ENCODE data around the gene SEC14L2.

SEC14L2 gene

DNA sequence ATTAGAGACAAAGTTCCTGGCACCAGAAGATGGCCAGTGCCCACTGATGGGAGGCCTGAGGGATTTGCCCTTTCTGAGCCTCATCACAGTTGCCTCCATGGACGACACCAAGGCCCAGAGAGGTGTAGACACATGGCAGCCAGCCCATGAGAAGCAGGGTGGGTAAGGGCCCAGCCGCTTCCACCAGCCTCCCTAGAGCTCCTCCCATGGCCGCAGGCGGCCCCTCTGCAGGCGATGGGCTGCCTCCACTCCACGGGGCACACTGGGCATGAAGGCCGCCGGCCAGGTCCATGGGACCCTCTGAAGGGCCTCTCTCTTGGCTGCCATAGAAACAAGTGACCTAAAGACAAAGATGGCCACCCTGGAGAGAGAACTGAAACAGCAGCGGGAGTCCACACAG is 25.5 kb upstream of the SEC14L2 start:
- H3K9me2 ChIP-seq (ENCODE audit: low read depth, low read length), result no peaks in the 10 kb centered on the region
- H3K4me2 ChIP-seq (ENCODE audit: low read length), result no peak overlapping the region
- H3K36me3 ChIP-seq (ENCODE audit: insufficient read depth, low read length), result no peaks in the 10 kb centered on the region
- no peaks in the 10 kb centered on the region for H3K79me2 ChIP-seq (ENCODE audit: insufficient read depth, low read length)
- no peak overlapping the region for H3K4me3 ChIP-seq (ENCODE audit: low read depth, low read length, poor library complexity, severe bottlenecking)
- H3K9me3 ChIP-seq (ENCODE audit: low read length), result no peaks in the 10 kb centered on the region
- peaks cover 4% of the 10 kb centered on the region; the same call in 1 of the 2 replicates for H3K27me3 ChIP-seq (ENCODE audit: insufficient read depth, low read length)
- H3K27ac ChIP-seq (ENCODE audit: low read depth, low read length, poor library complexity, severe bottlenecking), result no peak overlapping the region
- H3K4me1 ChIP-seq (ENCODE audit: insufficient read depth, low read length, severe bottlenecking), result no peaks in the 10 kb centered on the region
- TF ChIP-seq EZH2 (IDR thresholded peaks at IDR 0.05; ENCODE audit: borderline replicate concordance, low read length), result no peak
- TF ChIP-seq, protein P1, sequence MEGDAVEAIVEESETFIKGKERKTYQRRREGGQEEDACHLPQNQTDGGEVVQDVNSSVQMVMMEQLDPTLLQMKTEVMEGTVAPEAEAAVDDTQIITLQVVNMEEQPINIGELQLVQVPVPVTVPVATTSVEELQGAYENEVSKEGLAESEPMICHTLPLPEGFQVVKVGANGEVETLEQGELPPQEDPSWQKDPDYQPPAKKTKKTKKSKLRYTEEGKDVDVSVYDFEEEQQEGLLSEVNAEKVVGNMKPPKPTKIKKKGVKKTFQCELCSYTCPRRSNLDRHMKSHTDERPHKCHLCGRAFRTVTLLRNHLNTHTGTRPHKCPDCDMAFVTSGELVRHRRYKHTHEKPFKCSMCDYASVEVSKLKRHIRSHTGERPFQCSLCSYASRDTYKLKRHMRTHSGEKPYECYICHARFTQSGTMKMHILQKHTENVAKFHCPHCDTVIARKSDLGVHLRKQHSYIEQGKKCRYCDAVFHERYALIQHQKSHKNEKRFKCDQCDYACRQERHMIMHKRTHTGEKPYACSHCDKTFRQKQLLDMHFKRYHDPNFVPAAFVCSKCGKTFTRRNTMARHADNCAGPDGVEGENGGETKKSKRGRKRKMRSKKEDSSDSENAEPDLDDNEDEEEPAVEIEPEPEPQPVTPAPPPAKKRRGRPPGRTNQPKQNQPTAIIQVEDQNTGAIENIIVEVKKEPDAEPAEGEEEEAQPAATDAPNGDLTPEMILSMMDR (IDR thresholded peaks at IDR 0.05; ENCODE audit: low read length), result no peak
- no peak overlapping the region for H3K9ac ChIP-seq (ENCODE audit: low read length)
- H4K20me1 ChIP-seq (ENCODE audit: insufficient read depth, low read length), result no peaks in the 10 kb centered on the region
- no peaks in the 10 kb centered on the region for H3F3A ChIP-seq (ENCODE audit: insufficient read depth, low read length)
- H2AFZ ChIP-seq (ENCODE audit: low read length), result no peak overlapping the region

DNA sequence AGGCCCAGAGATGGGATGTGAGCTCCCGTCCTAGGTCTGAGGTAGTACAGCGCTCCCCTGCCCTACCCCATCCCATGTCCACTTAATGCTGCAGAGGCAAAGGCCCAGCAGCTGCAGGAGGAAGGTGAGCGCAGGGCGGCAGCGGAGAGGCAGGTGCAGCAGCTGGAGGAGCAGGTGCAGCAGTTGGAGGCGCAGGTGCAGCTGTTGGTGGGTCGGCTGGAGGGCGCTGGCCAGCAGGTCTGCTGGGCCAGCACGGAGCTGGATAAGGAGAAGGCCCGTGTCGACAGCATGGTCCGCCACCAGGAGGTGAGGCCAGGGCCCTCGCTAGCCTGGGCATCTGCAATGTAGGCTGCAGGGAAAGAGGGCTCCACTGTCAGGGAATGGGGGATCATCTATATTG is 24.8 kb upstream of the SEC14L2 start:
- Histone ChIP-seq H2AFZ (ENCODE audit: low read length) (no peak overlapping the region), H3K4me3 (ENCODE audit: low read depth, low read length, poor library complexity, severe bottlenecking) (no peak overlapping the region), H3K4me2 (ENCODE audit: low read length) (no peak overlapping the region), H3K9me2 (ENCODE audit: low read depth, low read length) (no peaks in the 10 kb centered on the region), H3K27me3 (ENCODE audit: insufficient read depth, low read length) (peaks cover 4% of the 10 kb centered on the region; the same call in 1 of the 2 replicates), H3F3A (ENCODE audit: insufficient read depth, low read length) (no peaks in the 10 kb centered on the region), H3K79me2 (ENCODE audit: insufficient read depth, low read length) (no peaks in the 10 kb centered on the region), H3K36me3 (ENCODE audit: insufficient read depth, low read length) (no peaks in the 10 kb centered on the region), H3K27ac (ENCODE audit: low read depth, low read length, poor library complexity, severe bottlenecking) (no peak overlapping the region), H4K20me1 (ENCODE audit: insufficient read depth, low read length) (no peaks in the 10 kb centered on the region), H3K9me3 (ENCODE audit: low read length) (no peaks in the 10 kb centered on the region), H3K9ac (ENCODE audit: low read length) (no peak overlapping the region), H3K4me1 (ENCODE audit: insufficient read depth, low read length, severe bottlenecking) (no peaks in the 10 kb centered on the region)
- TF ChIP-seq, protein P1 (IDR thresholded peaks at IDR 0.05; ENCODE audit: low read length), result no peak
- TF ChIP-seq EZH2 (IDR thresholded peaks at IDR 0.05; ENCODE audit: borderline replicate concordance, low read length), result no peak

DNA sequence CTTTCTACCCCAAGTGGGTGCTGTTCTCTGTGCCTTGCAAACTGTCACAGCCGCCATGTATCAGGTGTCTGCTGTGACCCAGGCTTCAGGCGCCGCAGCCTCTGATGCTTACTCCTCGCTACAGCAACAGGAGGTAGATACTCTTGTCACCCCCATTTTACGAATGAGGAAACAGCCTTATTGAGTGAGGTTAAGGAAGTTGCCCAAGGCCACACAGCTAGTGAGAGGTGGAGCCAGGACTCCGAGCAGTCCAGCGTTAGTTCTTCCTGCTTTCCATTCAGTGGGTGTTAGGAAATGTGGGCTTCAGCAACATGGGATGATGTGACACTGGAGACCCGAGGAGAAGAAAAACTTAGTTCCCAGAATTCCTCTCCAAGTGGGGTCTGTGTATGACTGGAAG is 23.9 kb upstream of the SEC14L2 start:
- H3K4me2 ChIP-seq (ENCODE audit: low read length), result no peak overlapping the region
- H3K9ac ChIP-seq (ENCODE audit: low read length), result no peak overlapping the region
- peaks cover 4% of the 10 kb centered on the region; the same call in 1 of the 2 replicates for H3K27me3 ChIP-seq (ENCODE audit: insufficient read depth, low read length)
- no peaks in the 10 kb centered on the region for H3K79me2 ChIP-seq (ENCODE audit: insufficient read depth, low read length)
- no peaks in the 10 kb centered on the region for H3F3A ChIP-seq (ENCODE audit: insufficient read depth, low read length)
- no peak overlapping the region for H3K27ac ChIP-seq (ENCODE audit: low read depth, low read length, poor library complexity, severe bottlenecking)
- H3K4me1 ChIP-seq (ENCODE audit: insufficient read depth, low read length, severe bottlenecking), result no peaks in the 10 kb centered on the region
- H3K9me2 ChIP-seq (ENCODE audit: low read depth, low read length), result no peaks in the 10 kb centered on the region
- TF ChIP-seq EZH2 (IDR thresholded peaks at IDR 0.05; ENCODE audit: borderline replicate concordance, low read length), result no peak
- TF ChIP-seq, protein P1 (IDR thresholded peaks at IDR 0.05; ENCODE audit: low read length), result no peak
- no peak overlapping the region for H2AFZ ChIP-seq (ENCODE audit: low read length)
- H4K20me1 ChIP-seq (ENCODE audit: insufficient read depth, low read length), result no peaks in the 10 kb centered on the region
- no peaks in the 10 kb centered on the region for H3K36me3 ChIP-seq (ENCODE audit: insufficient read depth, low read length)
- no peak overlapping the region for H3K4me3 ChIP-seq (ENCODE audit: low read depth, low read length, poor library complexity, severe bottlenecking)
- no peaks in the 10 kb centered on the region for H3K9me3 ChIP-seq (ENCODE audit: low read length)
